Memory B cell (primary cell): ENCODE data around the gene DGKD.

Experiments
- ATAC-seq: fragments of 150-1000 bp; cut with Tn5 transposase; 2 replicates; pipeline ENCODE4 v1.10.0; 2021; ENCODE audit warnings: low read depth, mild to moderate bottlenecking, moderate library complexity
- DNase-seq, 2 donors: peaks; one replicate each; pipeline ENCODE4 v3.0.0; 2022; ENCODE audit warnings: low spot score in 2 of 2
- H3K27ac Mint-ChIP-seq: one replicate; pipeline ENCODE4 v1.8.0; 2022; ENCODE audit warnings: mild to moderate bottlenecking, moderate library complexity, mixed read lengths
- H3K27me3 Mint-ChIP-seq: one replicate; pipeline ENCODE4 v1.8.0; 2022; ENCODE audit warnings: mixed read lengths
- H3K36me3 Mint-ChIP-seq: one replicate; pipeline ENCODE4 v1.8.0; 2022; ENCODE audit warnings: mild to moderate bottlenecking, mixed read lengths
- H3K4me1 Mint-ChIP-seq: one replicate; pipeline ENCODE4 v1.8.0; 2022; ENCODE audit warnings: mixed read lengths
- H3K4me3 Mint-ChIP-seq: one replicate; pipeline ENCODE4 v1.8.0; 2022; ENCODE audit warnings: mild to moderate bottlenecking, moderate library complexity, mixed read lengths
- H3K9me3 Mint-ChIP-seq: one replicate; pipeline ENCODE4 v1.8.0; 2022; ENCODE audit warnings: mixed read lengths

The DGKD gene

DNA sequence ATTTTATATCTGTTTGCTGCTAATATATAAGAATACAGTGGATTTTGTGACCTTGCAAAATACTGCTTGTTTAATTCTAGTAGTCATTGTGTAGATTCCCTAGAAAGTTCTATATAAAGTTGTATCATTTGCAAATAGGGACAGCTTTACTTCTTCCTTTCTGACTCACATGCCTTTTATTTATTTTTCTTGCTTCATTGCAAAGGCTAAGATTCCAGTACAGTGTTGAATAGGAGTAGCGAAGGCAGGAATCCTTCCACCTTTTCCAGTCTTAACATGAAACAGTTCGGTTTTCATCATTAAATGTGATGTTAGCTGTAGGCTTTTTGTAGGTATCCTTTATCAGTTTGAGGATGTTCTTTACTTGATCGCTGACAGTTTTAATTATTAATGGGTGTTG is 58.1 kb downstream of the DGKD start:
- DNase-seq (no peak), ATAC-seq (no peak)
- Mint-ChIP-seq H3K9me3 (peaks cover 2% of the 10 kb centered on the region), H3K27ac (no peak overlapping the region), H3K4me3 (no peak overlapping the region), H3K36me3 (peaks cover 17% of the 10 kb centered on the region), H3K27me3 (no peaks in the 10 kb centered on the region), H3K4me1 (peaks cover 45% of the 10 kb centered on the region)

DNA sequence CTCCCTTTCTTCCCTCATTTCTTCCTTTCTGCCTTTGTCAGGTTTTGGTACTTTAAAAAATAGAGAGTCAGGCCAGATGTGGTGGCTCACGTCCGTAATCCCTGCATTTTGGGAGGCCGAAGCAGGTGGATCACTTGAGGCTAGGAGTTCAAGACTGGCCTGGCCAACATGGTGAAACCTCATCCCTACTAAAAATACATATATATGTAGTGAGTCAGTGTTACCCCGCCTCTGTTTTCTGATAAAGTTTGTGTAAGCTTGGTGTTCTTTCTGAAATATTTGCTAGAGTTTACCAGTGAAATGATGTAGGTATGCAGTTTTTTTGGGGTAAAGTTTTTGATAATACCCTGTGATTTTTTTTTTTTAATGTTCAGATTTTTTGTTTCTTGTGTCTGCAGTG is 58.8 kb downstream of the DGKD start:
- H3K9me3 Mint-ChIP-seq = peaks cover 2% of the 10 kb centered on the region
- H3K4me1 Mint-ChIP-seq = peaks cover 50% of the 10 kb centered on the region
- DNase-seq = no peak
- no peaks in the 10 kb centered on the region for H3K27me3 Mint-ChIP-seq
- peak overlapping the region; percentile 58 for H3K27ac Mint-ChIP-seq
- no peak for ATAC-seq
- H3K4me3 Mint-ChIP-seq = no peak overlapping the region
- H3K36me3 Mint-ChIP-seq = peaks cover 17% of the 10 kb centered on the region

DNA sequence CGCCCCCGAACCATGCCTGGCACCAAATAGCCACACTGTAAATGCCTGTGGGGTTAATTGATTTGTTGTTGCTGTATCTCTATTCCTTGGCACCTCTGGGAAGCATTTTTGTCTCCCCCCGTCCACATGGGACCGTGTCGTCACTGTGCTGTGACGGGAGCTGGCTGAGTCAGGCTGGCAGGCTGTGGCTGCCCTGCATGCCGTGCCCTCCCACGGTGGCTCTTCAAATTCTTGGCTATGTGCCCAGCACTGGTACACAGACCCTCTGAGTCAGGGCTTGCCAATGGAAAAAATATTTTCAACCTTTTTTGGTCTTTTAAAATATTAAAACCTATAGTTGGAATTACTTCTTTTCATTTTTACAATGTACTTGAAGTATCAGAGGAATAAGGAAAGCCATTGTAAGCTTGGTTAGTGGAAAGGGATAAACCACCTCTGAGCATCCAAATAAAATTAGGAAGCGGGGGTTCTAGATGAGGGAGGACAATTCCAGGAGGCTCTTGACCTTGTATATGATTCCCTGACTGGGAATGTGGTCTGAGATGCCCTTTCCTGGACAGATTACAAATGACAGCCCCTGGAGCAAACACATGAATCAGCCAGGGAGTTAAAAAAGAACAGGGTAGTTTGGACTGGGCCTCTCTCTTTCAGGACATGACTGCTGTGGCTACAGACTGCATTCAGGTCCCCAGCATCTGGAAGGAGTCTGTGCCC is 59.4 kb downstream of the DGKD start:
- H3K4me3 Mint-ChIP-seq = no peak overlapping the region
- ATAC-seq (no peak), DNase-seq (no peak)
- H3K36me3 Mint-ChIP-seq = peaks cover 15% of the 10 kb centered on the region
- no peaks in the 10 kb centered on the region for H3K27me3 Mint-ChIP-seq
- no peak overlapping the region for H3K27ac Mint-ChIP-seq
- peaks cover 51% of the 10 kb centered on the region for H3K4me1 Mint-ChIP-seq
- peaks cover 2% of the 10 kb centered on the region for H3K9me3 Mint-ChIP-seq

DNA sequence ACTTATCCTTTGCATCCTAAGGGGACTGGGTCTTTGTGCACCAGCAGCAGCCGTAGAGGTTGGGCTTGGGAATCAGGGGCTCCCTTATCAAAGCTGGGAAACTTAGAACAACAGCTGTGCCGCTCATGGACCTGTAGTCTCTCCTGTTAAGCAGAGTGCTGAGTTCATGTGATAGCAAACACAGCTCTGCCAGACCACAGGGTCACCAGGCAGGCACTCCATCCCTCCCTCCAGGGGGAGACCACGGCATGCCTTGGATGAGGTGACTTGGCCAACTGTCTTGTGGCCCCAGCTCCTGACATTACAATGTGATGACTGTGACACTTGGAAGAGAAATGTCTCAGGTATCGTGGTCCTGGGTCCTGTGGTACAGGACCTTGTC is 60.0 kb downstream of the DGKD start:
- no peak overlapping the region for H3K4me3 Mint-ChIP-seq
- H3K4me1 Mint-ChIP-seq = peaks cover 49% of the 10 kb centered on the region
- DNase-seq = no peak
- no peak for ATAC-seq
- peak overlapping the region; percentile 39 for H3K27ac Mint-ChIP-seq
- H3K9me3 Mint-ChIP-seq = peaks cover 2% of the 10 kb centered on the region
- H3K36me3 Mint-ChIP-seq = peaks cover 15% of the 10 kb centered on the region
- no peaks in the 10 kb centered on the region for H3K27me3 Mint-ChIP-seq

DNA sequence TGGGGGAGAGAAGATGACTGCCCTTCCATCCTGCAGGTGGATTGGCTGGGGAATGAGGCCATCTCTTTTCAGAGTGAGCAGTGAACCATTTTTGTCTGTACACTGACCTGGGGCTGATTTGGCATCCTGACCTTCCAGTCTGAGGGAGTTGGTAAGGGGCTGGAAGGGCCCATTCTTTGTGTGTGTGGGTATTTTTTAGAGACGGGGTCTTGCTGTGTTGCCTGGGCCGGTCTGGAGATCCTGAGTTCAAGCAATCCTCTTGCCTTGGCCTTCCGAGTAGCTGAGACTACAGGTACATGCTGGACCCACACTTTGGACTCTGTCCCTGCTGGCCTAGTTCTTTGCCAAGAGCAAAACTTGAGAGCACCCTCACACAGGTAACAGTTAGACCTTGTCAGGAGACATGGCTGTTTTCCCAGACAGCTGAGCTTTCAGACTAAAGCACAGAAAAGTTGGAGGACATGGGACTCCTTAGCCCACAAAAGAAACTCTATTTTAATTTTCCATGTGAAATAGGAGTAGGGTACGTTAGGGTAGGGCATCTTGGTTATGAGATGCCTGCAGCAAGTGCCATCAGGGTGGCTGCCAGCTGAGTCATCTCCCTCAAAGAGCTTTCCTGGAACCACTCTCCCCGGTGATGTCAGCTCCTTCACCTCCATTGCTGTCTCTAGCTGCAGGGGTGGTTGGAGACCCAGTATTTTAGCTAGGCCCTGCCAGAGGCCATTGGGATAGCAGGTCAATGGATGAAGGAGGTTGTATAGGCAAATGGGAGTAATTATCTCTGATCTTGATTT is 60.7 kb downstream of the DGKD start:
- ATAC-seq (no peak), DNase-seq (no peak)
- Mint-ChIP-seq H3K27ac (peak overlapping the region; percentile 39), H3K27me3 (no peaks in the 10 kb centered on the region), H3K9me3 (peaks cover 2% of the 10 kb centered on the region), H3K4me3 (no peak overlapping the region), H3K36me3 (peaks cover 15% of the 10 kb centered on the region), H3K4me1 (peaks cover 49% of the 10 kb centered on the region)

DNA sequence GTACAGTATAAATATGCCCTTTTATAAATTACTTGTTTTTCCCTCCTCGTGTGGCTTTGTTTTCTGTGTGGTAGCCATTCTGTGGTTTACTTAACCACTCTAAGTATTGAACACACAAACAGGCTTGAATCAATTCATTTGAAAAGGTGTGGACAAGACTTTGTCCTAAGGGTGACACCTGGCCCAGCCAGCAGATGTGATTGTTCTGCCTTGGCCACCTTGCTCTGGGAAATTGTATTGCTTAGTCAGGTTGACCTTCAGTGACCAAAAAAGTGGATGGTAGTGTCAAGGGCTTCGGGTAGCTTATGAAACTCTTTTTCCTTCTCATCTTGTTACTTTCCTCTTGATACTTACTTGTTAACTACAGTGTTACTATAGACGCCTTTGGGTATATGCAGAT is 61.9 kb downstream of the DGKD start:
- no peak overlapping the region for H3K4me3 Mint-ChIP-seq
- peaks cover 2% of the 10 kb centered on the region for H3K9me3 Mint-ChIP-seq
- peak overlapping the region; percentile 69 for H3K27ac Mint-ChIP-seq
- DNase-seq (no peak), ATAC-seq (no peak)
- peaks cover 53% of the 10 kb centered on the region for H3K4me1 Mint-ChIP-seq
- no peaks in the 10 kb centered on the region for H3K27me3 Mint-ChIP-seq
- peaks cover 14% of the 10 kb centered on the region for H3K36me3 Mint-ChIP-seq

DNA sequence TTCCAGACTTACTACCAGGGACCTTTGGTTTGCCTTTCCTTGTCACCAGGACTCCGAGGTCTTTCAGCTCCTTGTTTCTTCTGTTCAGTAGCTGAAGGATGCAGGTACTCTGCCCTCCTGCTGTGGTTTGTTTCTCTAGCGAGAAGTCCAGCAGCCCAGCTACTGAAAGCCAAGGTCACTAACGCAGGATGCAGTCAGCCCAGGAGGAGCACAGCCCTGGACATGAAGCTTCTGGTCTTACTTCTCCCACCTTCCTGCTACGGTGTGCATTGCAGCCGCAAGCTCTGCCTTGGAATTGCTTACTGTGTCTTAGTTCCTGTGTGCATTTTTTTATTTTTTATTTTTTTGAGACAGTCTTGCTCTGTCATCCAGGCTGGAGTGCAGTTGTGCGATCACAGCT is 62.4 kb downstream of the DGKD start:
- peaks cover 58% of the 10 kb centered on the region for H3K4me1 Mint-ChIP-seq
- no peak for ATAC-seq
- H3K27ac Mint-ChIP-seq = peak overlapping the region; percentile 69
- H3K27me3 Mint-ChIP-seq = no peaks in the 10 kb centered on the region
- DNase-seq = no peak
- H3K36me3 Mint-ChIP-seq = peaks cover 11% of the 10 kb centered on the region
- peaks cover 2% of the 10 kb centered on the region for H3K9me3 Mint-ChIP-seq
- H3K4me3 Mint-ChIP-seq = peak overlapping the region; percentile 48

DNA sequence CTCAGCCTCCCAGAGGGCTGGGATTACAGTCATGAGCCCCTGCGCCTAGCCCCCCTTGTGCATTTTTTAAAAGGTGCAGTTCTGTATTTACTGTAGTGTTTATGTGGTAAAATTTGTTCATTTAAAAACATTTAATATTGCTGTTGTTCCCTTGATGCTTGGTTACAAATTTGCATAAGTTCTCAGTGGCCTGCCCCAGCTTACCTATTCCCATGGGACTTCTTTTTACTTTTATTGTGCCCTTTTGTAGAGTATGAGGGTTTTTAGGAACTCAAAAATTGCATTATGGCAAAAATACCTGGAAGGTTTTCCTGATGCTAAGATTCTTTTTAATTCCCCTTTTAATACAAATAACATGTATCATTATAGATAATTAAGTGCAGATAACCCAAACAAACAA is 63.0 kb downstream of the DGKD start:
- peak overlapping the region; percentile 92 for H3K27ac Mint-ChIP-seq
- H3K27me3 Mint-ChIP-seq = no peaks in the 10 kb centered on the region
- ATAC-seq (no peak), DNase-seq (no peak)
- H3K4me3 Mint-ChIP-seq = peak overlapping the region; percentile 48
- peaks cover 2% of the 10 kb centered on the region for H3K9me3 Mint-ChIP-seq
- peaks cover 64% of the 10 kb centered on the region for H3K4me1 Mint-ChIP-seq
- H3K36me3 Mint-ChIP-seq = peaks cover 10% of the 10 kb centered on the region

DNA sequence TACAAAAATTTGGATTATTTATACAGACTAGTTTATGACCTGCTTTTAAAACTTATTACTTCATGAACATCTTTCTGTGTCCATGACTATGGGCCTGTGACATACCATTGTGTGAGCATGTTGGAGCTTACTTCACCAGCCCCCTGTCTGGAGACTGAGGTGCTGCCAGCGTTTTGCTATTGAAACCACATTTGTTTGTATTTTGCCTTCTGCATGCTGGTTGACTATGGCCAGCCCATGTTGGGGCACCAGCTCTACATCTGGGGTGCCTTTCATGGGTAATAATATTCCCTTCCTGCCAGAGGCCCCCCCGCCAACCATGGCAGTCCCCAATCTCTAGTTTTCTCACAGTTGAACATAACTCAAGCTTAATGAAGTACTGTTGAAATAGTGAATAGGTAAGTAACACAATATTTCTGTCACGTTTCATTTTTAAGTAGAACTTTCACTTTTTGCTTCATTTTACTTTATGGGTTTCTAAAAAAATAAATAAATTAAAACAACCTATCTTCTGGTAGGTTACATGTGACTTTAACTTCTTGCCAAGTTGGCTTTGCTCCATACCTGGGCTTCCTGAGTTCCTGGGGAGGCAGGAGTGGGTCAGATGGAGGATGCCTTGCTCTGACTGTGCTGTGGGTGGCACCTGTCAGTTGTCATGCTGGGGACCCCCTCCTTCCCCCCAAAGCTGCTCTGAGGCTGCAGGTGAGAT is 63.9 kb downstream of the DGKD start:
- Mint-ChIP-seq H3K9me3 (no peaks in the 10 kb centered on the region), H3K4me3 (peak overlapping the region; percentile 86), H3K4me1 (peaks cover 69% of the 10 kb centered on the region), H3K27me3 (no peaks in the 10 kb centered on the region), H3K36me3 (peaks cover 7% of the 10 kb centered on the region), H3K27ac (peak overlapping the region; percentile 92)
- ATAC-seq = no peak
- no peak for DNase-seq

DNA sequence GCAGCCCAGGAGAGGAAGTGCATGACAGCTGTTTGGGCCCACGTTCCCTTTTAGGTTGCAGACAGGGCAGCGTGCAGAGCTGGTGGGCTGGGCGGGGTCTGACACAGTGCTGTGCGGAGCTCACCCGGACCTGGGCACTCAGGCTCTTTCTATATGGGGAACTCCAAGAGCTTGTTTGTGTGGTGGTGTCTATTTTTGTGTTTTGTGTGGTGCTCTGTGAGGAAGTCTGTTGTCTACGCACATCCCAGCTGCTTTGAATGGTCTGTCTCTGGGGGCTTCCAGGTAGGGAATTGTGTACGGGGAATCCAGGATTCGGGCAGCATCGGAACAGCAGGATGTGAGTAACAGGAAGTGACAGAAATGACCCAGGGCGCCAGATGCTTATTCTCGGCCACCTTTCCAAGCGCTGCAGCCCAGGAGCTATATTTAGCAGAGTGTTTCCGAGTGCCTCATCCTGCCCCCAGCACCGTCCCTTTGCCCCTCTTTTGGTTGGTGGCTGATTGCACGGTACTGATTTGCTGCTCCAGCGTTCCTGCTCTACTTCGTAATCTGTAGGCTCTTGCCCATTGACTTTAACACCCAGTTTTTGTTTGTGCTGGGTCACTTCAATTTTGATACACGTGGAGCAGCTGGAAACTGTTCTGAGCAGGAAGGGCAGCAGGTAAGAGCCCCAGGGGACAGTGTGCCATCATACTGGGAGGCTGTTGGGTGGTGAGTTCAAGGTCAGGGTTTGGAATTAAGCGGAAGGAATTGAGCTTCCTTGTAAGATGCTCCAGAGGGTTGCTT is 64.7 kb downstream of the DGKD start:
- peak; percentile 78 for ATAC-seq
- H3K27me3 Mint-ChIP-seq = no peaks in the 10 kb centered on the region
- peak overlapping the region; percentile 92 for H3K27ac Mint-ChIP-seq
- DNase-seq = peak; percentile 65 to 74
- H3K36me3 Mint-ChIP-seq = peaks cover 9% of the 10 kb centered on the region
- H3K9me3 Mint-ChIP-seq = no peaks in the 10 kb centered on the region
- peak overlapping the region; percentile 86 for H3K4me3 Mint-ChIP-seq
- peaks cover 74% of the 10 kb centered on the region for H3K4me1 Mint-ChIP-seq

DNA sequence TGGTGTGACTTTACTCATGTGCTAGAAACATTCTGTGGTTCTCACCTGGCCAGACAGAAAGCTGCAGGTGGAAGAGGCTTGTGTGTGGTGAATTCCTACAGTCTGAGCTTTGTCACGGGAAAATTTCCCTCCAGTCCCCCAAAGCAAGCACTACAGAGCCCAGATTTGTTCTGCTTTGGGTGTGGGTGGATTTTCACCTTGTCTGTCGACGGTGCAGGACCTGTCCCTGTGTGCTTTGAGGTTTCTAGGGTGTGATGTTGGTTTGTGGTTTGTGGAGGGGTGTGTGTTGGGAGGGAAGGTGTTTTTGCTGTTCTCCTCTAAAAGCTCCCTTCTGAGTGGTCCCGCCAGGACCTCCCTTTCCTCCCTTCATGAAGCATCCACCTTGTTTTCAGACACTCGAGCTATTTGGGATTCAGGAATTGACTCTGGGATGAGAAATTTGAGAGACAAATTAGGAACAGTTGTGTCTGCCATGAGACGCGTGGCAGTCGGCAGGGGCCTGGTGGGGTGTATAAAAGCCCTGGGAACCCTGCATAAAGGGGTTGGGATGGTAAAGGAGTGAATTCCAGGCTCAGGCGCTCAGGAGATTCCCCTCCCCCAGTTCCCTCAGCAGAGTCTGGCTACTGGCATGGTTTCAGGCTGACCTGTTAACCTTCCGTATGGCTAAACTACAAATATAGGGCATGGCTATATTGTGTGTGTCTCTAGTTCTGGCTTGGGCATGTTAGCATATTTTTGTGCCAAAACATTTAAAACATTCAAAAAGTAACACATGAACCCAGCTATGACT is 65.5 kb downstream of the DGKD start:
- H3K9me3 Mint-ChIP-seq = no peaks in the 10 kb centered on the region
- DNase-seq (no peak), ATAC-seq (no peak)
- H3K4me3 Mint-ChIP-seq = peak overlapping the region; percentile 86
- H3K27me3 Mint-ChIP-seq = no peaks in the 10 kb centered on the region
- H3K4me1 Mint-ChIP-seq = peaks cover 76% of the 10 kb centered on the region
- peak overlapping the region; percentile 92 for H3K27ac Mint-ChIP-seq
- H3K36me3 Mint-ChIP-seq = peaks cover 7% of the 10 kb centered on the region

DNA sequence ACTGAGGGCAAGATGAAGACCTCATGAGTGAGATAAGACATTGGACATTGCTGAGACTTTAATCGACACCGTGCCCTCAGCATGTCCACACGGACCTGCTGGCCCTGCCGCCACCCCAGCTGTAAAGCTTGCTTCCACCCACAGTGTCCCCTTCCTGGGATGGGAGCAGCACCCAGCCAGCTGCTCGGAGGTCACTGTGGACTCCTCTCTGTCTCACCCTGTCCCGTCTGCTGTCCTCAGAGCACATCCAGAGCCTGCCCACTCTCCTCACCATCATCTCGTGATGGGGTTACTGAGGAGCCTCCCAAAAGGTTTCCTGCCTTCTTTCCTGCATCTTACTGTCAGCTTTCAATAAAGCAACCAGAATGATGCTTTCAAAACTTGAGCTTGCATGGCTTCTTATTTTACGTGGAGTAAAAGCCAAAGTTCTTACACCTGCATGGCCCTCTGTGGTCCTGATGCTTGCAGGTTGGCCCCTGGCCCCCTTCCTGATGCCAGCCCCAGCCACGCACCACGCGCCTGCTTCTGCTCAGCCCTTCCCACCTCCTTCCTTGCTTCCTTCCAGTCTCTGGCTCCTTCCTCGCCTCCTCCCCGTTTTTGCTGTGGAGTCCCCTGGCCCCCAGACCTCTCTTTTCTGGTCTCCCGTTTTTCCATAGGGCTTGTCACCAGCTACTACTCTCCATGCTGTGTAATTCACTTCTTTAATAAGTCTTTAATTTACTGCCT is 67.0 kb downstream of the DGKD start:
- Mint-ChIP-seq H3K36me3 (peaks cover 6% of the 10 kb centered on the region), H3K27me3 (no peaks in the 10 kb centered on the region), H3K9me3 (no peaks in the 10 kb centered on the region), H3K4me1 (peaks cover 71% of the 10 kb centered on the region), H3K27ac (peak overlapping the region; percentile 92), H3K4me3 (peak overlapping the region; percentile 86)
- ATAC-seq (no peak), DNase-seq (no peak)
